ENCODE data around the gene UXS1.
A peak's percentile ranks its signal among the peaks of the same experiment; 100 is the strongest.

DNA sequence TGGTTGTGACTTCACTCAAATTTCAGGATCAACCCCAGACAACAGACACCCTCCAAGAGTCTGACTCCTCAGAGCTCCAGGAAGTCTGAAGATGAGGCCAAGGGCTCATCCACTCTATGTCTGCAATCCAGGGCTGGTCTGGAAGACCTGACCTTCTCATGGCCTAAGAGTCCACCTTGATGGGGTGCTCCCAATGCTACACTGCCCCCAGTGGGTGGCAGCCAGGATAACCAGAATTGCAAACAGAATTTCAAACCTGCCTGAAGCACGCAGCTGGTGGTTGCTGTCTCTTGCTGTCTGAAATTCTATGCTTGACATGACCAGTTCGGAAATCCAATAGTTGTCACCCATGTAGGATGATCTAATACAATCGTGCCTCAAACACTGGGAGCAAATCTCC lies 96.0 kb downstream of the UXS1 start:
- TF ChIP-seq, protein P1, sequence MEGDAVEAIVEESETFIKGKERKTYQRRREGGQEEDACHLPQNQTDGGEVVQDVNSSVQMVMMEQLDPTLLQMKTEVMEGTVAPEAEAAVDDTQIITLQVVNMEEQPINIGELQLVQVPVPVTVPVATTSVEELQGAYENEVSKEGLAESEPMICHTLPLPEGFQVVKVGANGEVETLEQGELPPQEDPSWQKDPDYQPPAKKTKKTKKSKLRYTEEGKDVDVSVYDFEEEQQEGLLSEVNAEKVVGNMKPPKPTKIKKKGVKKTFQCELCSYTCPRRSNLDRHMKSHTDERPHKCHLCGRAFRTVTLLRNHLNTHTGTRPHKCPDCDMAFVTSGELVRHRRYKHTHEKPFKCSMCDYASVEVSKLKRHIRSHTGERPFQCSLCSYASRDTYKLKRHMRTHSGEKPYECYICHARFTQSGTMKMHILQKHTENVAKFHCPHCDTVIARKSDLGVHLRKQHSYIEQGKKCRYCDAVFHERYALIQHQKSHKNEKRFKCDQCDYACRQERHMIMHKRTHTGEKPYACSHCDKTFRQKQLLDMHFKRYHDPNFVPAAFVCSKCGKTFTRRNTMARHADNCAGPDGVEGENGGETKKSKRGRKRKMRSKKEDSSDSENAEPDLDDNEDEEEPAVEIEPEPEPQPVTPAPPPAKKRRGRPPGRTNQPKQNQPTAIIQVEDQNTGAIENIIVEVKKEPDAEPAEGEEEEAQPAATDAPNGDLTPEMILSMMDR (IDR thresholded peaks at IDR 0.05): peak in 1 of 3 donors; percentile 22
- TF ChIP-seq POLR2A (IDR thresholded peaks at IDR 0.05) (no peak), POLR2AphosphoS5 (IDR thresholded peaks at IDR 0.05) (no peak)
